HepG2 (cell line): ENCODE data around the gene FAM216A. TPM values are rescaled to one million over a fixed set of nuclear protein-coding genes. Genes with fewer than 3 reads are reported as not detected.
A peak's percentile ranks its signal among the peaks of the same experiment; 100 is the strongest.

ENCODE experiments used
- ATF4 ChIP-seq, 2 experiments: fragments of 450-650 bp in 1 of 2; sonication (generic) in 1 of 2; formaldehyde crosslinking; IDR thresholded peaks; 2 replicates each; pipeline versions ENCODE4 v1.5.0 to v1.8.0; 2020 to 2022; ENCODE audit warnings: mild to moderate bottlenecking in 1 of 2, missing genetic modification reagents in 1 of 2
- CEBPG ChIP-seq: IDR thresholded peaks from 2 replicates; pipeline ENCODE4 v1.6.1; 2016
- ELF4 ChIP-seq: sonication (generic); formaldehyde crosslinking; IDR thresholded peaks from 2 replicates; pipeline ENCODE4 v1.5.0; 2020; ENCODE audit warnings: missing genetic modification reagents, mild to moderate bottlenecking, moderate library complexity, borderline replicate concordance
- FLYWCH1 ChIP-seq: sonication (generic); formaldehyde crosslinking; IDR thresholded peaks from 2 replicates; pipeline ENCODE4 v1.8.1; 2023; ENCODE audit warnings: mild to moderate bottlenecking, missing genetic modification reagents
- HOXA7 ChIP-seq: sonication (generic); formaldehyde crosslinking; IDR thresholded peaks from 2 replicates; pipeline ENCODE4 v1.8.1; 2022; ENCODE audit warnings: mild to moderate bottlenecking, missing genetic modification reagents, moderate library complexity
- KMT2B ChIP-seq: IDR thresholded peaks from 2 replicates; pipeline ENCODE4 v1.6.1; 2016; ENCODE audit warnings: missing genetic modification reagents, missing compliant biosample characterization
- MIER2 ChIP-seq: IDR thresholded peaks from 2 replicates; pipeline ENCODE4 v1.6.1; 2016; ENCODE audit warnings: missing biosample characterization, missing genetic modification reagents
- NFYC ChIP-seq: IDR thresholded peaks from 2 replicates; pipeline ENCODE4 v1.6.1; 2016; ENCODE audit warnings: missing genetic modification reagents, missing compliant biosample characterization
- RCOR2 ChIP-seq: IDR thresholded peaks from 2 replicates; pipeline ENCODE4 v1.6.1; 2016; ENCODE audit warnings: missing biosample characterization, missing genetic modification reagents
- ZBTB14 ChIP-seq: sonication (generic); formaldehyde crosslinking; IDR thresholded peaks from 2 replicates; pipeline ENCODE4 v1.4.0; 2020; ENCODE audit warnings: missing genetic modification reagents
- ZEB1 ChIP-seq: IDR thresholded peaks from 2 replicates; pipeline ENCODE4 v1.6.1; 2012; ENCODE audit warnings: mild to moderate bottlenecking, low read depth, inconsistent platforms; ENCODE audit not compliant: insufficient replicate concordance
- ZMYM2 ChIP-seq: sonication (generic); formaldehyde crosslinking; IDR thresholded peaks from 2 replicates; pipeline ENCODE4 v1.8.0; 2022; ENCODE audit warnings: mild to moderate bottlenecking, missing genetic modification reagents
- ZNF207 ChIP-seq: fragments of 450-650 bp; IDR thresholded peaks from 2 replicates; pipeline ENCODE4 v1.6.1; 2016; ENCODE audit warnings: antibody characterized with exemption, borderline replicate concordance
- ZNF275 ChIP-seq: sonication (generic); formaldehyde crosslinking; IDR thresholded peaks from 2 replicates; pipeline ENCODE4 v1.8.0; 2022; ENCODE audit warnings: missing genetic modification reagents, mild to moderate bottlenecking, inconsistent platforms, borderline replicate concordance
- ZNF33B ChIP-seq: sonication (generic); formaldehyde crosslinking; IDR thresholded peaks from 2 replicates; pipeline ENCODE4 v1.5.1; 2020; ENCODE audit warnings: mild to moderate bottlenecking, missing genetic modification reagents
- ZNF343 ChIP-seq: sonication (generic); formaldehyde crosslinking; IDR thresholded peaks from 2 replicates; pipeline ENCODE4 v1.4.0; 2020; ENCODE audit warnings: mild to moderate bottlenecking, missing genetic modification reagents
- ZNF562 ChIP-seq: sonication (generic); formaldehyde crosslinking; IDR thresholded peaks from 2 replicates; pipeline ENCODE4 v1.8.0; 2022; ENCODE audit warnings: missing genetic modification reagents, borderline replicate concordance
- ZNF564 ChIP-seq: sonication (generic); formaldehyde crosslinking; IDR thresholded peaks from 2 replicates; pipeline ENCODE4 v1.8.1; 2023; ENCODE audit warnings: mild to moderate bottlenecking, missing genetic modification reagents
- ZNF776 ChIP-seq: sonication (generic); formaldehyde crosslinking; IDR thresholded peaks from 2 replicates; pipeline ENCODE4 v1.4.0; 2020; ENCODE audit warnings: mild to moderate bottlenecking, missing genetic modification reagents
- ZNF781 ChIP-seq: sonication (generic); formaldehyde crosslinking; IDR thresholded peaks from 2 replicates; pipeline ENCODE4 v1.5.1; 2020; ENCODE audit warnings: borderline replicate concordance, mild to moderate bottlenecking, missing genetic modification reagents; ENCODE audit errors: not compliant biosample characterization
- polyA plus RNA-seq, 8 experiments: library from polyadenylated mRNA; depleted of rRNA in 3 of 8; stranded (reverse) in 7 of 8; unstranded in 1 of 8; fragments of >200 nt; fragmentation: Illumina TruSeq in 4 of 8; extraction: Trizol in 4 of 8; gene quantifications; 2 replicates each; pipeline versions ENCODE4 v1.2.1 to v1.2.3, GENCODE V29; 2011 to 2016; ENCODE audit warnings: low read depth in 4 of 8, missing spikeins in 1 of 8, mixed read lengths in 1 of 8; ENCODE audit not compliant: insufficient read depth in 1 of 8
- total RNA-seq, 5 experiments: library from RNA; depleted of rRNA; stranded (reverse); fragments of >200 nt; fragmentation: Illumina TruSeq; extraction: Trizol; gene quantifications; 2 replicates each; pipeline ENCODE4 v1.2.3, GENCODE V29; 2016; ENCODE audit warnings: low read depth in 1 of 5
- TF ChIP-seq, protein P1 (sequence below): sonication (generic); formaldehyde crosslinking; IDR thresholded peaks from 2 replicates; pipeline ENCODE4 v1.5.0; 2020; ENCODE audit warnings: missing genetic modification reagents, mild to moderate bottlenecking, borderline replicate concordance
- TF ChIP-seq, protein P2 (sequence below): sonication (generic); formaldehyde crosslinking; IDR thresholded peaks from 2 replicates; pipeline ENCODE4 v1.5.1; 2020; ENCODE audit warnings: missing genetic modification reagents, mild to moderate bottlenecking, borderline replicate concordance
- TF ChIP-seq, protein P3 (sequence below): sonication (generic); formaldehyde crosslinking; IDR thresholded peaks from 2 replicates; pipeline ENCODE4 v1.8.1; 2023; ENCODE audit warnings: mild to moderate bottlenecking, missing genetic modification reagents, borderline replicate concordance

FAM216A gene
- total and polyA plus RNA-seq, 2 of the 13 experiments (the other 11 are each of a cell fraction or from before 2014, with no cell fraction given) = 20.3 to 31.2 TPM

- TF ChIP-seq, protein P1, sequence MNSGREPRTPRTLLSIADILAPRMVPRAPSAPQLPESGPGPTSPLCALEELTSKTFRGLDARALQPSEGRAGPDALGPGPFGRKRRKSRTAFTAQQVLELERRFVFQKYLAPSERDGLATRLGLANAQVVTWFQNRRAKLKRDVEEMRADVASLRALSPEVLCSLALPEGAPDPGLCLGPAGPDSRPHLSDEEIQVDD (CRISPR knock-in tag) = peak; percentile 94; the same call in 1 of the 2 replicates
- TF ChIP-seq ZEB1 (peak; percentile 52), ZNF564 (CRISPR knock-in tag) (peak; percentile 92), ZNF562 (peak; percentile 80; the same call in 1 of the 2 replicates), ZBTB14 (CRISPR knock-in tag) (peak; percentile 67), ZNF33B (CRISPR knock-in tag) (peak; percentile 97), RCOR2 (CRISPR knock-in tag) (peak; percentile 71), ZNF776 (CRISPR knock-in tag) (peak; percentile 91), ZMYM2 (CRISPR knock-in tag) (peak; percentile 90), ZNF343 (CRISPR knock-in tag) (peak; percentile 96; the same call in 1 of the 2 replicates), ELF4 (no peak), ZNF207 (no peak), FLYWCH1 (CRISPR knock-in tag) (peak; percentile 66), KMT2B (CRISPR knock-in tag) (peak; percentile 91; the same call in 1 of the 2 replicates), ZNF781 (CRISPR knock-in tag) (peak; percentile 98), MIER2 (CRISPR knock-in tag) (0 out of 2 replicates have a peak, but pooled peaks have one; percentile 13), HOXA7 (CRISPR knock-in tag) (no peak), CEBPG (CRISPR knock-in tag) (peak; percentile 42; the same call in 1 of the 2 replicates), NFYC (peak; percentile 90), ZNF275 (CRISPR knock-in tag) (peak; percentile 72; the same call in 1 of the 2 replicates), ATF4 (CRISPR knock-in tag; IDR thresholded peaks at IDR 0.05) (peak in 1 of 2 experiments; percentile 86; a peak in 2 of 4 replicates)
- TF ChIP-seq, protein P2, sequence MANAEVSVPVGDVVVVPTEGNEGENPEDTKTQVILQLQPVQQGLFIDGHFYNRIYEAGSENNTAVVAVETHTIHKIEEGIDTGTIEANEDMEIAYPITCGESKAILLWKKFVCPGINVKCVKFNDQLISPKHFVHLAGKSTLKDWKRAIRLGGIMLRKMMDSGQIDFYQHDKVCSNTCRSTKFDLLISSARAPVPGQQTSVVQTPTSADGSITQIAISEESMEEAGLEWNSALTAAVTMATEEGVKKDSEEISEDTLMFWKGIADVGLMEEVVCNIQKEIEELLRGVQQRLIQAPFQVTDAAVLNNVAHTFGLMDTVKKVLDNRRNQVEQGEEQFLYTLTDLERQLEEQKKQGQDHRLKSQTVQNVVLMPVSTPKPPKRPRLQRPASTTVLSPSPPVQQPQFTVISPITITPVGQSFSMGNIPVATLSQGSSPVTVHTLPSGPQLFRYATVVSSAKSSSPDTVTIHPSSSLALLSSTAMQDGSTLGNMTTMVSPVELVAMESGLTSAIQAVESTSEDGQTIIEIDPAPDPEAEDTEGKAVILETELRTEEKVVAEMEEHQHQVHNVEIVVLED = peak; percentile 79
- TF ChIP-seq, protein P3, sequence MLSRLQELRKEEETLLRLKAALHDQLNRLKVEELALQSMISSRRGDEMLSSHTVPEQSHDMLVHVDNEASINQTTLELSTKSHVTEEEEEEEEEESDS (CRISPR knock-in tag) = peak; percentile 94; the same call in 1 of the 2 replicates
These were observed 33.4 kb downstream of the FAM216A start, which contains the start of the genes RAD9B and VPS29 (continued) for GRCh38 chr12:110501752-110502738.
